ENCODE data around the gene RAE1.

GRCh38 chr20:57420571-57421252 lies 69.7 kb downstream of the RAE1 start:
- TF ChIP-seq CTCF (IDR thresholded peaks at IDR 0.05) (no peak), POLR2A (IDR thresholded peaks at IDR 0.05) (no peak)
